Measurements from ENCODE around the gene FN3K. TPM values are rescaled to one million over a fixed set of nuclear protein-coding genes. Genes with fewer than 3 reads are reported as not detected.

FN3K gene
- 0.26 and 1.4 TPM in 2 replicates for total RNA-seq

DNA sequence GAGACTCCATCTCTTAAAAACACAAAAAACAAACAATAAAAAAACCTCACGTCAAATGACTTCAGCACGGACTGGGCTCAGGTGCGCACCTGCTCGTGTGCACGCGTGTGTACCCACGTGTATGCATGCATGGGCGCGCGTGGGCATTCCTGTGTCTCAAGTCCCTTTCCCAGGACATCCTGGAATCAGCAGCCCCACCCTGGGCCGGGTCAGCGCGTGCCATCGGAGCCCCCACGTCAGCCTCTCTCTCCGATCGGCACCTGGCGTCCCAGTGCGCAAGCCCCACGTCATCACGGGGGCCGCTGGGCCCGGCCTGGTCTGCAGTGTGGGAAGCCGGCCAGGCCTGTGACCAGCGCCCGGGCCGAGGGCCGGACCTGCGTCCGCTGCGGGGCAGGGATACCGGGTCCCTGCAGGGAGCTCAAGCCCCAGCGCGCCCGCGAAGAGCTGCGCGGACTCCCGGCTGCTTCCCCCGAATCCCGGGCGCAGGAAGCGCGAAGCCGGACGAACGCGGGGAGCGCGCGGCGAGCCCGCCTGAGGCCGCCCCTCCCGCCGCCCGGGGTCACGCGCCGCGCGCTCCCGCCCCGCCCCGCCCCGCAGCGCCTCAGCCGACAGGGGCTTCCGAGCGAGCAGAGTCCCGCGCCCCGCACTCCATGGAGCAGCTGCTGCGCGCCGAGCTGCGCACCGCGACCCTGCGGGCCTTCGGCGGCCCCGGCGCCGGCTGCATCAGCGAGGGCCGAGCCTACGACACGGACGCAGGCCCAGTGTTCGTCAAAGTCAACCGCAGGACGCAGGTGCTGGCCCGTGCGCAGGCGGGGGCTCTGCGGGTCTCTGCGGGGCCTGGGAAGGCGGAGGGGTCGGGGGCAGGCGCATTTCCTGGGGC is at the start of gene FN3K:
TSS of gene FN3K (plus strand) at position 629 of the 880 bp plus-strand sequence. CDS start at position 651, 22 bp downstream.

DNA sequence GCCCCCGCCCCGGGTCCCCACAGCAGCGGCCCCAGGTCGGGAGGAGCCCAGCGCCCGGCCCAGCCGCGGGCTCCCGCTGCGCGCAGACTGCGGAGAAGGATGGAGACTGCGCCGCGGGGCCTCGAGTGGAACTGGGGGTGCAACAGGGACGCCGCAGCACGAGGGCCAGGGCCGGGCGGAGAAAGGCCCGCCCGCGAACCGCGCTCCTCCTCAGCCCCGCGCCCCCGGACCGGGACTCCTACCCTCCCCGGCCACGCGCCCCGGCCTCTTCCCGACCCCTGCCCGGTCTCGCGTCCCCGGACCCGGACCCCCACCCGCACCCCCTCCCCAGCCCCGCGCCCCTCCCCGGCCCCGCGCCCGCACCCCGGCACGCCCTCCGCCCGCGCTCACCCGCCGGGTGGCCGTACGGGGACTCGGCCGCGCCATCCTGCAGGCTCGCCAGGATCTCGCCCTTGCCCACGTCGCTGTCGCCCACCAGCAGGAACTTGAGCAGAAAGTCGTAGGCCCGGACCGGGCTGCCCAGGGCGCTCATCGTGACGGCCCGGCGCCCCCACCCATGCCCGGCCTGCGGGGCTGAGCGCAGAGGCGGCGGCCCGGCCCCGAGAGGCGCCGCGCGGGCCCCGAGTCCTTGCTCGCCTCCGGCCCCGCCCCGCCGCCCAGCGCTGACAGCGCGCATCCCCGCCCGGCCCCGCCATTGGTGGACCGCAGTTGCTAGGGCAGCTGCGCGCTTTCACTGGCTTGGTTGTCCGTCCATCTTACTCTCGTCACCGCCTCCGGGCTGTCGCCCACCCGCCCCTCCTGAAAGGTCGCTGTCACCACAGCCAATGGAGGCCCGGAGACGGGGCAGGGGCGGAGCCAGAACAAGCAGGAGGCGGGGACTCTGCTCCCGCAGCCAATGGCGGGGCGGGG is 37.1 kb upstream of the FN3K start, which contains the start of gene RAB40B:
TSS of gene RAB40B (minus strand) at position 634 of the 909 bp plus-strand sequence. CDS start at position 532, 102 bp downstream.

DNA sequence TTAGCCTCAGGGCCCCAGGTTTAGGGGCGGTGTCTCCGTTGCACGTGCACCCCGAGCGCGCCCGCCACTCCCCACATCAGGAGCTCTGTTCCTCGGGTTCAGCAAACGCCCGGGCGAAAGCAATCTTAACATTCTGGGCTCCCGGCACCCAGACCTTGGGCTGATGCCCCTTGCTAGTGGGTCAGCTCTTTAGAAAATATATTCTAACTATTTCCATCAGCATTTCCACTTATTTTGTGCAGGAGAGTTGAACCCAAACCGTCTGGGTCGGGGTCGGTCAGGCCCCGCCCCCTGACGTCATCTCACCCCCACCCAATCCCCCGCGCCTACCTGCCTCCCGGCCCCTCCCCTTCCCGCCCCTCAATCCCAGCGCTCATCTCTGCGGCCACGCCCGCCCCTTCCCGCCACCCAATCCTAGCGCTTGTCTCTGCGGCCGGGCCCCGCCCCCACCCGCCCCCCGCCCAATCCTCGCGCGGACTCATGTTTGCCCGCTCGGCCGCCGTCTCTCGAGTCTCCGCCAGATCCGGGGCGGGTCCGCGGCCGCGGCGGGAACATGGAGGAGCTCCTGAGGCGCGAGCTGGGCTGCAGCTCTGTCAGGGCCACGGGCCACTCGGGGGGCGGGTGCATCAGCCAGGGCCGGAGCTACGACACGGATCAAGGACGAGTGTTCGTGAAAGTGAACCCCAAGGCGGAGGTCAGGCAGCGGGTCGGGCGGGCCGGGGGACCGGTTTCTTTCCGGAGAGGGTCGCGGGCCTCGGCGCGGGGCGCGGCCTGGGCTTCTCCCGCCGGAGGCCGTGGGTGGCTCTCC is 19.0 kb upstream of the FN3K start, which contains the start of gene FN3KRP:
TSS of gene FN3KRP (plus strand) at position 504 of the 808 bp plus-strand sequence. CDS start at position 554, 50 bp downstream.

DNA sequence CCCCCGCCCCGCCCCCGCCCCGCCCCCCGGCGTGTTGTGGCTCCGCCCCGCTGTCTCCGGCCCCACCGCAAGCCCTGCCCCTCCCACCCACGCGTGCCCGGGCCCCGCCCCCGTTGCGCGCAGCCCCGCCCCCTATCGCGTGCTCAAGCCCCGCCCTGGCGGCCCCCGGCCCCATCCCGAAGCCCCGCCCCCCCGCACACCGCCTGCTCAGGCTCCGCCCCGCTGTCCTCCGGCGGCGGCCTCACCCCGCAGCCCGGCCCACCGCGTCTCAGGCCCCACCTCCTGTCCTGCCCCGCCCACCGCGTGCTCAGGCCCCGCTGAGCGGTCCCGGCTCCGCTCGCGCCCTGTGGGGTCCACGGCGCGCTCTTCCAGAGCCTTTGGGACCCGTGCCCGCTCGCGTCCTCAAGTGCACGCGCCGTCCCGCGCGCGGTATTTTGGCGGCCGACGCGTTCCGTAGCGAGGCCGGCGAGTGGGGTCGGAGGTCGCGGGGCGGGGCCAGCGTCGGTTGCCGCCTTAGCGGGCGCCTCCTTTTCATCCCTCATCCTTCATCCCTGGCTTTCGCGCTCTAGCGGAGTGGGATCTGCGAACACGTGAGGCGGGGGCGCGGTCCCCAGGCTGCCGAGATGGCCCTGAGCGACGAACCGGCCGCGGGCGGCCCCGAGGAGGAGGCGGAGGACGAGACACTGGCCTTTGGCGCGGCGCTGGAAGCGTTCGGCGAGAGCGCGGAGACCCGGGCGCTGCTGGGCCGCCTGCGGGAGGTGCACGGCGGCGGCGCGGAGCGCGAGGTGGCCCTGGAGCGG is 16.4 kb downstream of the FN3K start, which contains the start of gene TBCD:
TSS of gene TBCD (plus strand) at position 495 of the 800 bp plus-strand sequence. CDS start at position 624, 129 bp downstream.

Other genes with a start within 250 kb of the FN3K start
- 27.9 and 30.9 TPM in 2 replicates for gene FOXK2, start 215.9 kb upstream of the FN3K start, total RNA-seq
- gene WDR45B, start 87.2 kb upstream of the FN3K start, total RNA-seq = 72.3 and 77.8 TPM in 2 replicates
- 8.8 and 10.7 TPM in 2 replicates for gene RAB40B, start 36.9 kb upstream of the FN3K start, total RNA-seq
- 16.0 and 18.7 TPM in 2 replicates for gene FN3KRP, start 18.9 kb upstream of the FN3K start, total RNA-seq
- gene TBCD, start 16.4 kb downstream of the FN3K start, total RNA-seq = 27.9 and 34.2 TPM in 2 replicates
- gene ZNF750, start 104.4 kb downstream of the FN3K start, total RNA-seq = not detected in 2 replicates